KOPT-K1 (cell line): ENCODE data around the gene SEC11A.
"Not testable (repeated sequence)": the region's sequence is repeated elsewhere in the genome, so short reads cannot be mapped to it uniquely, and the experiment has no call there.

ENCODE experiments used
- H3K27ac ChIP-seq: fragments of 200-600 bp; sonication (generic); 2 replicates; pipeline ENCODE4 v1.5.1; 2016; ENCODE audit warnings: antibody characterized with exemption, mild to moderate bottlenecking, low read depth, low read length; ENCODE audit not compliant: poor library complexity, severe bottlenecking
- H3K36me3 ChIP-seq: fragments of 200-600 bp; sonication (generic); 2 replicates; pipeline ENCODE4 v1.5.1; 2017; ENCODE audit warnings: antibody characterized with exemption, mild to moderate bottlenecking, low read length, moderate library complexity; ENCODE audit not compliant: insufficient read depth
- H3K9me3 ChIP-seq: fragments of 200-600 bp; sonication (generic); 2 replicates; pipeline ENCODE4 v1.5.1; 2017; ENCODE audit warnings: antibody characterized with exemption, low read length, mild to moderate bottlenecking; ENCODE audit not compliant: insufficient read depth, poor library complexity, severe bottlenecking

Gene SEC11A

GRCh38 chr15:84716036-84716732, at the start of gene SEC11A:
Gene SEC11A, minus strand, starts transcription at chr15:84716139. Its CDS starts 64 bp downstream, at chr15:84716075.
- H3K36me3 ChIP-seq: peaks cover 1% of the 10 kb centered on the region; the same call in 1 of the 2 replicates
- H3K9me3 ChIP-seq: no peaks in the 10 kb centered on the region
- H3K27ac ChIP-seq: peak within 1 kb of the TSS; percentile 78

GRCh38 chr15:84765675-84766074, 49.7 kb upstream of the SEC11A start:
- Histone ChIP-seq H3K36me3 (peaks cover 59% of the 10 kb centered on the region), H3K27ac (no peak overlapping the region), H3K9me3 (no peaks in the 10 kb centered on the region)

DNA sequence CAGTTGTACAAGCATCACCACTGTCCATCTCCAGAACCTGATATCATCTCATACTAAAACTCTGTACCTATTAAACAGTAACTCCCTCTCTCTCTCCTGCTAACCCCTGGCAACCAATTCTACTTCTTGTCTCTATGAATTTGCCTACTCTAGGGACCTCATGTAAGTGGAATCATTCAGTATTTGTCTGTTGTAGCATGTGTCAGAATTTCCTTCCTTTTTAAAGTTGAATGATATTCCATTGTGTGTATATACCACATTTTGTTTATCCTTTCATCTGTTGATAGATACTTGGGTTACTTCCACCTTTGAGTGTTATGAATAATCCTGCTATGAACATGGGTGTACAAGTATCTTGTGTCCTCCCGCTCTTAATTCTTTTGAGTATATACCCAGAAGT, 49.0 kb upstream of the SEC11A start:
- Histone ChIP-seq H3K9me3 (no peaks in the 10 kb centered on the region), H3K36me3 (peaks cover 52% of the 10 kb centered on the region), H3K27ac (no peak overlapping the region)

DNA sequence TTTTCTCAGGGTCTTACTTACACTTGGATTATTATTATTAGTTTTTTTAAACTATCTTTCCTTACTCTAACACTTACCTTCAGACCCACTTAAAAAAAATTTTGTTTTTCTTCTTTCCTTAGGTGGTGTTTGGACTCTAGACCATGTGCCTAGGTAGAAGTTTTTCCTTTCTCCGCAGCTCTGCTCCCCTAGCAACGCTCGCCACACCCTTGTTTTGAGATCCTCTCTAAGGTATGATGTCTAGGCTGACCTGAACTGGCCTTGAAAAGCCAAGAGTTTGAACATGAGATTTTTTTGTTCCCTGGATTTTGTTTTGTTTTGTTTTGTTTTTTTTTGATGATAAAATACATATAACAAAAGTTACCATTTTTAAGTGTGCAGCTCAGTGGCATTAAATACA, 48.6 kb upstream of the SEC11A start:
- H3K36me3 ChIP-seq: peaks cover 49% of the 10 kb centered on the region

DNA sequence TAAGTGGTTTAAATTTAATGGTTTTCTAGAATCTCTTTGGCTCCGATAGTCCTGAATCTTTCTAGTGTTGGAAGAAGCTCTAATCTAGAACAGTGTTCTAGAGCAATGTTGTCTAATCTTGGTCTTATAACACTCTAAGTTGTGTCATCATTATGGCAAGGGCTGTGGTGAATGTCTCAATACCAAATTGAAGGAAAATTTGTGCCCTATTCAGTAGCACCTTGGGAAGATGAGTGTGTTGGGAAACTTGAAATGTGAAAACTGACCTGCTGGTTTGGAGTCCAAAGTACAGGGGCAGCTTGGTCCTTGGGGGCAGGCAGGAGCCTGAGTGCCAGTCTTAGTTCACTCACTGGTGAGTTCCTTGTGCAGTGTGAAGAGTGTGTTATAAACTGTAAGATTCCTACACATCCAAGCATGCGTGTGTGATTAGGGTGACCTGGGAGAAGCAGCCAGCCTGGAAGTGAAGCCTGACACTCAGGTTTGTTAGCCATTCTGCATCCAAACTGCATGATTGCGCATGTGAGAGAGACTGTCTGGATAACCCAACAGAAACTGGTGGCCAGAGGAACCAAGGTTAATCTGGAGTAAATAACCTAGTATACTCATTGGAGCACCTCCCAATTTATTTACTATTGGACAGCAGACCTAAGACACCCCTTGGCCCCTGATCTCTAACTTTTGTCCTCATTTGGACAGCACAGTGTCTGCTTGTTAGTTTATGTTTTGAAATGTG, 47.1 kb upstream of the SEC11A start:
- no peak overlapping the region for H3K27ac ChIP-seq
- no peaks in the 10 kb centered on the region for H3K9me3 ChIP-seq
- H3K36me3 ChIP-seq: peaks cover 33% of the 10 kb centered on the region

More for the DNA sequence above, 48.6 kb upstream of the SEC11A start:
- Histone ChIP-seq H3K27ac (no peak overlapping the region), H3K9me3 (no peaks in the 10 kb centered on the region)

DNA sequence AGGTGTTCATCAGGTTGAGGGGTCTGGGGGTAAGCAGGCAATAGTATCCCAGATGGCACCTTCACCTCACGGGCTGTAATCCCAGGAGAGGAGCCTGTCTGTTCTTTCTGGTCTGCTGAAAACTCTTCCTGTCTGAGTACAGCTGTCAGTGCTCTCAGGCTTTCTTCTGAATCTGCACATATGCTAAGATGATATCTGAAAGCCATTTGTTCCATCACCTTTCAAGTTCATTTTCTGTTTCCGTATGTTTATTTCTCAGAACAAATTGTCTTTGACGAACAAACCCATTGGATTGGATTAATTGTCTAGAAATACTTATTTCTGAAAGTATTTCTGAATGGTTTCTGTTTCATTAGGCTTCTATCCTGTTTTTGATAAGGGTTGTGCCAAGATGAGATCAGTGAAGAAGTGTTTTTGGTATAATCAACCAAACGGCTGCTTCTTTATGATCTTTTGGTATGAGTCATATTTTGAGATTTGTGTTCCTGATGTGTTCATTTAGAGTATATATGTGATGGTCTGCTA, 45.7 kb upstream of the SEC11A start:
- no peak overlapping the region for H3K27ac ChIP-seq

GRCh38 chr15:84760219-84760618, 44.3 kb upstream of the SEC11A start:
- peaks cover 10% of the 10 kb centered on the region for H3K36me3 ChIP-seq
- H3K9me3 ChIP-seq: no peaks in the 10 kb centered on the region
- no peak overlapping the region for H3K27ac ChIP-seq

More for the DNA sequence above, 45.7 kb upstream of the SEC11A start:
- Histone ChIP-seq H3K9me3 (no peaks in the 10 kb centered on the region), H3K36me3 (peaks cover 20% of the 10 kb centered on the region)

GRCh38 chr15:84759018-84759417, 43.1 kb upstream of the SEC11A start:
- Histone ChIP-seq H3K27ac (no peak overlapping the region), H3K36me3 (peaks cover 2% of the 10 kb centered on the region; the same call in 1 of the 2 replicates)

DNA sequence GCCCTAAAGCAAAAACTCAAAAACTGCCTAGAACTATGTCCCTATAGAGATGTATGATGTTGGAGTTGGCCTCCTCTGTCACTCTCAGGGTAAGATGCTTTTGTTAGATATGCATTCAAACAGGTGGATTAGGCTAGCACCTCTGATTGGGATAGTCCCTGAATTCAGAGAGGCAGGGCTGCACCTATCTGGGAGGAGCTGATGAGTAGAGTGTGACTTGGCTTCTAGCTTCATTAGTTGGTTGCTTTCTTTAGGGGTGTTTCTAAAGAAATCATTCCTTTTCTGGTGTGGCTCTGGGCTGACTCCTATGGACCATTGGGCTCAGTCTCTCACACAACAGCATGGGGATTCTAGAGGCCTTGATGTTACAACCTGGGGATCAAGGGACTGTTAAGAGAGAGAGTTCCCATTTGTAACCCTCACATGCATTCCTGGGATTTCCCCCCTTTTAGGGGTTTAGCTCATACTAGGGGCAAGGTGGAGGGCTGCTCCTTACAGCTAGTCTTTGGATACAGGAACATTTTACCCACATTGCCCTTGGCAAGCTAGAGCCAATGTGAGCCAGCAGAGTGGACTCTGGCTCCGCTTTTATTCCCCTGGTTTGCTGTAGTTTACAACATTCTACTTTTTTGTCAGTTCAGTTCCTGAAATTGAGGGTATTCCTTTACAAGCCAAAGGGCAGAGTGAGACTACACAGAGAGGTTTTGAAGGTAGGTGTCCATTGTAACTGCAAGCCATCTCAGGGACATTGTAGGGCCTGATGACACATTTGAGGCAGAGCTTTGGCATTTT, 40.0 kb upstream of the SEC11A start:
- Histone ChIP-seq H3K27ac (no peak overlapping the region), H3K36me3 (peaks cover 6% of the 10 kb centered on the region; the same call in 1 of the 2 replicates)

More at GRCh38 chr15:84759018-84759417, 43.1 kb upstream of the SEC11A start:
- H3K9me3 ChIP-seq: no peaks in the 10 kb centered on the region

DNA sequence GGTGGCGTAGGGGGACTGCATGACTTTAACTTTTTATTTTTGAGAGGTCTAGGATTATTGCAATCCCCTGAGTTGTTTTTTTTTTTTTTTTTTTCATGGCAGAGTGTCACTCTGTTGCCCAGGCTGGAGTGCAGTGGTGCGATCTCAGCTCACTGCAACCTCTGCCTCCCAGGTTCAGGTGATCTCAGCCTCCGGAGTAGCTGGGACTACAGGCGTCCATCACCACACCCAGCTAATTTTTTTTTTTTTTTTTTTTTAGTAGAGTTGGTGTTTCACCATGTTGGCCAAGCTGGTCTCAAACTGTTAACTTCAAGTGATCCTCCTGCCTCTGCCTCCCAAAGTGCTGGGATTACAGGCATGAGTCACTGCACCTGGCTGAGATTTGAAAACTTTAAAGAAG, 39.0 kb upstream of the SEC11A start:
- H3K36me3 ChIP-seq, H3K27ac ChIP-seq, H3K9me3 ChIP-seq: not testable (repeated sequence)

More for the DNA sequence above, 40.0 kb upstream of the SEC11A start:
- no peaks in the 10 kb centered on the region for H3K9me3 ChIP-seq

DNA sequence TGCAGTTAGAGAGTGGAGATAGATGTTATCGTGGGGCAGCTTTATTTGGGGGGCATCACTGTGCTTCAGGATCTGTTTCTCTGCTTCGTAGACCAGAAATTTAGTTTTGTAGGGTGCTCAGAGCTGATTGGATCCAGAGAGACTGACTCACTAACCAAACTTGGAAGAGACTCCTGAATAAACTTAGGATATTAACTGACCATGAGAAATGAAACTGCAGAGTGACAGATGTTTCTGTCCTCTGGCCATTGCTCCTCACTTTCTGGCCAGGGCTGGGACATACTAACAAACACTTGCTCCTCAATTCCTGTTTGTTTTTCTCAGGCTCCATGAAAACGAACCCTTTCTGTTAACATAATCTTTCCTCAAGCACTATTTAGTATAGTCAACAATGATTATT, 36.8 kb upstream of the SEC11A start:
- peaks cover 6% of the 10 kb centered on the region; the same call in 1 of the 2 replicates for H3K36me3 ChIP-seq
- no peaks in the 10 kb centered on the region for H3K9me3 ChIP-seq
- no peak overlapping the region for H3K27ac ChIP-seq

DNA sequence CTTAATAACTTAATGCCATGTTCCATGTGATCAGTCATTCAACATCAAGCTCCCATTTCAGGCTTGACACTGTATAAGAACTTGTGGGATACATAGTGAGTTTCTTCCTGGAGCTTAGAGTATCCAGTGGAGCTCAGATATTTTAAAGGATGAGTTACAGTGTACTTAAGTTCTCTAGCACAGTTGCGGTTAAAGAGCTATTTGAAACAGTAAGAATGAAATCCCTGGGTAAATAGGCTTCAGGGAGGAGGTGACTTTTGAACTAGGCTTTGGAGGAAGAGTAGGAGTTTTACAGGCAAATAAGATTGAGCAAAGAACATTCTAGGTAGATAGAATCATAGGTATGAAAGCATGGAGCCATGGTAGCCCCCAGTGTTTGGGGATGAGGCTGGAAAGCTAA, 36.3 kb upstream of the SEC11A start:
- H3K36me3 ChIP-seq: peaks cover 6% of the 10 kb centered on the region; the same call in 1 of the 2 replicates
- H3K9me3 ChIP-seq: no peaks in the 10 kb centered on the region
- H3K27ac ChIP-seq: no peak overlapping the region

GRCh38 chr15:84751721-84752120, 35.8 kb upstream of the SEC11A start:
- H3K36me3 ChIP-seq, H3K9me3 ChIP-seq, H3K27ac ChIP-seq: not testable (repeated sequence)

DNA sequence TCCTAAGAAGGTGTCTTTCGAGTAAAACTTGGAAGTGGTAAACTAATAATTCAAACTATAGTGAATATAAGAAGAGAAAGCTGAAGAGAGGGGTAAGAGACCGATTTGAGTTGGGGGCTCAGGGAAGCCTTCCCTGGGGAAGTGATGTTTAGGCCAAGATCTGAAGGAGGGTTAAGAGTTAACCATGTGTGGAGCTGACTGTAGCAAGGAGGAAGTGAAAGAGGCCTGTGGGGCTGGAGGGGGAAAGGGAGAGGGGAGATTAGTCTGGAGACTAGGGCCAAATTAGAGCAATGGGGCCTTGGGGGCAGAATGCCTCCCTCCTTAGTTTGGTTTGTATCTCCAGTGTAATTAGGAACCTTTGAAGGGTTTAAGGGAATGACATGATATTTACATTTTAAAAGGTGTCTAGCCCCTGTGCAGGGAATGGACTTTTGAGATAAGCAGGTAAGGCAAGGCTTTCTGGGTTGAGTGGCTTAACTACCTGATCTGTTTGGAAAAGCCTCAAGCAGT, 34.7 kb upstream of the SEC11A start:
- peaks cover 6% of the 10 kb centered on the region; the same call in 1 of the 2 replicates for H3K36me3 ChIP-seq
- peak overlapping the region; percentile 20 for H3K27ac ChIP-seq
- H3K9me3 ChIP-seq: no peaks in the 10 kb centered on the region
